Subcutaneous adipose tissue (tissue), 4 donors: ENCODE measurements around the gene ZIC2. TPM values are rescaled to one million over a fixed set of nuclear protein-coding genes. Genes with fewer than 3 reads are reported as not detected.

ENCODE experiments used
- total RNA-seq, 4 donors: library from RNA; depleted of rRNA; stranded (reverse); fragments of >200 nt; gene quantifications; one replicate each; pipeline ENCODE4 v1.1.0, GENCODE V29; 2016
- TF ChIP-seq, protein P1 (sequence below): fragments of 450-650 bp; IDR thresholded peaks from one replicate; pipeline ENCODE4 v1.5.1; 2016; ENCODE audit warnings: low read depth, mild to moderate bottlenecking, control low read depth, antibody characterized with exemption, moderate library complexity

The ZIC2 gene
- total RNA-seq, 4 donors from 2014 or later = not detected

DNA sequence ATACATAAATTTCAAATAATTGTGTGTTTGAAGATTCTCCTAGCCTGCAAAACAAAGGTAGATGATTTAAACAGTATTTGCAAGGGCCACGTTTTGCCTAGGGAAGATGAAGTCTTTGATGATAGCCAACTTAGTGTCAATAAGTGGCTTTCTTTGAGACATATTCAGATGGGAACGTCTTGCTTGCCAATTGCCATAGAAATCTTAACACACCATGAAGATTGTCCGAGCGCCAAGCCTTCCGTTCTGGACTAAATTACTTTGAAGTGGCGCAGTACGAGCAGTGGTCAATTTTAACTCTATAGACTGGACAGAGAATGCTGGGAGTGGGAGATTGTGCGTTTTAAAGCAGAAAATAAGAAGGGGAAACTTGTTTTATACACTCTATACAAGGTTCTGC is 19.9 kb upstream of the ZIC2 start:
- TF ChIP-seq, protein P1, sequence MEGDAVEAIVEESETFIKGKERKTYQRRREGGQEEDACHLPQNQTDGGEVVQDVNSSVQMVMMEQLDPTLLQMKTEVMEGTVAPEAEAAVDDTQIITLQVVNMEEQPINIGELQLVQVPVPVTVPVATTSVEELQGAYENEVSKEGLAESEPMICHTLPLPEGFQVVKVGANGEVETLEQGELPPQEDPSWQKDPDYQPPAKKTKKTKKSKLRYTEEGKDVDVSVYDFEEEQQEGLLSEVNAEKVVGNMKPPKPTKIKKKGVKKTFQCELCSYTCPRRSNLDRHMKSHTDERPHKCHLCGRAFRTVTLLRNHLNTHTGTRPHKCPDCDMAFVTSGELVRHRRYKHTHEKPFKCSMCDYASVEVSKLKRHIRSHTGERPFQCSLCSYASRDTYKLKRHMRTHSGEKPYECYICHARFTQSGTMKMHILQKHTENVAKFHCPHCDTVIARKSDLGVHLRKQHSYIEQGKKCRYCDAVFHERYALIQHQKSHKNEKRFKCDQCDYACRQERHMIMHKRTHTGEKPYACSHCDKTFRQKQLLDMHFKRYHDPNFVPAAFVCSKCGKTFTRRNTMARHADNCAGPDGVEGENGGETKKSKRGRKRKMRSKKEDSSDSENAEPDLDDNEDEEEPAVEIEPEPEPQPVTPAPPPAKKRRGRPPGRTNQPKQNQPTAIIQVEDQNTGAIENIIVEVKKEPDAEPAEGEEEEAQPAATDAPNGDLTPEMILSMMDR = no peak

DNA sequence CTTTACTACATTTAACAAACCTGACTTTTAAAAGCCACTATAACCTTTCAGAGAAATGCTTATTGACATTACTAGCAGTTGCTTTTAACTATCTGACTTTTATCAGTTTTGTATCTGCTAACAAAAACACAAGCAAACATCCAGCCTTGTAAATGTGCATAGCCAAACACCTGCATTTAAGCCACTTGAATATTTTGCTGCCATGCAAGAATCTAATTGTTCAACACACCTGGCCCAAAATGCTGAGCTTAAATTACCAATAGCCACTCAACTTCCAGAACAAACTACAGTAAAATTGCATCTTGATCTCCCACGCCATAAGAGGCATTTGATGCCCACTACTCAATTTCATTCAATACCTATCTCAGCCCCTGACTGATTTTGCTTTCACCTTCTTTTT is 19.3 kb upstream of the ZIC2 start:
- TF ChIP-seq, protein P1 = no peak

DNA sequence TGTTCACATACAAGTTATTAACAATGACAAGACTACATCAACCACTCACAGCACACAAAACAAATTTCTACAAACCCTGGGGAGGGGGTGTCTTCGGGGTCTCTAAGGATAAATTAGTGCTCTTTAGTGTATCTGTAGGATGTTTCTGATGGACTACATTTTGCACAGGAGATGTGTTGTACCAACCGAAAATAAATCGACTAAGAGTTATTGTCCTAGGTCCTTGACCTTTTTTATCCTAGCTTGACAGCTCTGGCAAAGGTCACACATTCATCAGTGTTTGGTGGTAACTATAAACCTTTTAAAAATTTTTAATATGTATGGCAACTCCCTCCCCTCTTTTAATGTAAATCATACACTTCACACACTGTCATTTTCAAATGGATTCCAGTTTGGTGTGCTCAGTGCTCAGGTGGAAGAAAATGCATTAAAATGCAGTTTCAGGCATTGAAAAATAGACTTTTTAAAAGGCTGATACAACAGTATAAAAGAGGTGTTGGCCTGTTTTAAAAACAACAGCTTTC is 17.7 kb upstream of the ZIC2 start:
- TF ChIP-seq, protein P1 = no peak

DNA sequence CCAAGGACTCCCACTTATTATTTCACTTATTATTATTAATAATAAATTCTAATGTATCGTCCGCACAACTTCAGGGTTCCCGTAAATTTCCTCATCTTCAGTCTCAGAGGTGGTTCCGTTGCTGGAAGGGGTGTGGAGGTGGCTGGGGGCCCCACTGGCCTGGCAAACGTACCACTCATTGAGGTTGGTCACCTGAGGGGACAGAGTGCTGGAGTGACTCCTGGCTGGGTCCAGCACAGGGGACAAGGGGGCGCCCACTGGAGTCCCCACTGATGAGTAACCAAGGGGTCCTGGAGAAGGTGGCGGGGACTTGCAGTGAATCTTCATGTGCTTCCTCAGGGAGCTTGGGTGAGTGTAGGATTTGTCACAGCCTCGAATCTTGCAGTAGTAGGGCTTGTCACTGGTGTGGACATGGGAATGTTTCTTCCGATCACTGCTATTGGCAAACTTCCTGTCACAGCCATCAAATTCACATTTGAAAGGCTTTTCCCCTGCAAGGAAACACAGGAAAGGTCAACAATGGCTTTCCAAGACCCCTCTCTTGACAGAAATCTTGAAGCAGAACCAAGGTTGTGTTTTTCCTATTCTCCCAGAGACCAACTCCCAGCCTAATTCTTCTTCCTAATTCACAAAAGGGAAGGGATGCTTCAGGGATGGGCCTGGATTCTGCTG is 16.1 kb upstream of the ZIC2 start:
- TF ChIP-seq, protein P1 = no peak

DNA sequence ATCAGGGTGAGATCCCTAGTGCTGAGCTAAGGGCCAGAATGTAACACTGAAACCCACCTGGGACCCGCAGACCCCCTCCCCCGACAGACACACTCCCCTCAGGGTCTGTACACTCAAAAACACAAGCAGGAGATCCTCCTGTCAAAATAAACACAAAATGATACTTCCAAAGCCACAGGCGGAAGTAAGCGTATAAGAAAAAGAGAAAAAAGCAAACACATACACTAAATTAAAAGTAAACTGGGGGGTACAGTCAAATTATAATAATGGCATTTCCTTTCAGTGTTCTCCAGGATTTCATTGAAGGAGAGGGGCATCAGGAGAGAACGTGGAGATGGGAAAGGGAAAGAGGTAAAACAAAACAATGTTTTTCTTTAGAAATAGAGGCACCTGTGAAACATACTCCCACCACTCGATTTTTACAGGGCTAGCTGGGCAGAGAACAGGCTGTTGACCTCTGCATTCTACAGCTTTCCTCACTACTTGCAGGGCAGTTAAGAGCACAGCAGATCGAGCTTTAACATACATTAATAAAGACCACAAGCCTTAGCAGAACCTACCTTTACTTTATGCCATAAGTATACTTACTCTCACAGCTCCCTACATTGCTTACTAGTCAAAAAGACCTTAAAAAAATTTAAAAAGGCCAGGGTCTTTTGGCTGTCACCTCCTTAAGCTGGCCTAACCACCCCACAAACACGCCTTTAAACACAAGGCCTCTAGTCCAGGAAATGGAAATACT is 15.3 kb upstream of the ZIC2 start:
- TF ChIP-seq, protein P1 = no peak

DNA sequence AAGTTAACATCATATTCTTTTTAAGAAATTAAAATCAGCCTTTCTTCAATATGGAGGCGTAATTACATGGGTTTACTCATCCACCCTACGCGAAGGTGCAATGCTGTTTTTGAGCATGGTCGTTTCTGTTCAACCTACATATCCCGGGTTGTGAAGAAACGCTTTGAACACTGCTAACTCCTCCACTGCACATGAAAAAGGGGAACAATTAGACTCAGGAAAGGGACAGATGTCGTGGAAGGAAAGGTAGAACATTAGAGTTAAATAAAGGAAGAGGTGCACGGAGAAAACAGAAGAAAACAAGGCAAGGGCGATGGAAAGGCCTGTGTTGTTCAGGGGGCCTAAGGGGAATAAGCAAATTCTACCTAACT is 14.1 kb upstream of the ZIC2 start:
- TF ChIP-seq, protein P1 = no peak

DNA sequence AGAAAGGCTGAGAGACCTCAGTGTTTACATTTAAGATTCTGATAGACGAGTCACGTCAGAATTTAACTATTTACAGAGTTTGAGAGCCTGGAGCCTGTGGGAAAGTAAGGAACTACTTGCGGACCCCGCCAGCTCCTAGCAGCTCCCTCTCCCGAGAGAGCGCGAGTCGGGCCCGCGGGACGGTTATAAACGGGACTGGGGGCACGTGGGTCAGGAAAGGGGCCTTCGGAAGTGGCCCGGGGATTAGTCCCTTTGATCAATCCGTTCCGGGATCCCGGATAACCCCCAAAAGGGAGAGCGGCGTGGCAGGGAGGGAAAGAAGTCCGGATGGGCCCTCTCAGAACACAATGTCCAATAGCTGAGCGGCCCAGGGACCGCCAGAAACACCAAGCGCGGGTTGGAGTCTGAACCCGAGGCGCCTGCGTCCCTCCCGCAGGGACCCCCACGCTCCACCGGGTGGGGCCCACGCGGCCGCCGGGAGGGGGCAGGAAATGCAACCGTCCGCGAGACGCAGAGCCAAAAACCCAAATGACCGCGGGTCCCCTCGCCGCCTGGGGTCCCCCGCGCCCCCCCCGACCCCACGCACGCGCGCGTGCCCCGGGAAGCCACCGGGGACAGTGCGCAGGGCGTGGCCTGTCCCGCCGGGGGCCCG is 13.6 kb upstream of the ZIC2 start:
- TF ChIP-seq, protein P1 = no peak
